Activated CD4-positive, CD25-positive, alpha-beta regulatory T cell treated with anti-CD3 and anti-CD28 coated beads, Interleukin-2, amount 50 U/mL, for 16 hours (primary cell): ENCODE measurements around the gene CDKN2D.
A peak's percentile ranks its signal among the peaks of the same experiment; 100 is the strongest.
"Not testable (repeated sequence)": the region's sequence is repeated elsewhere in the genome, so short reads cannot be mapped to it uniquely, and the experiment has no call there.

Experiments
- DNase-seq: peaks from one replicate; pipeline ENCODE4 v3.0.0-alpha.2; 2020; ENCODE audit warnings: low read depth, low spot score

Gene CDKN2D

GRCh38 chr19:10580979-10581631 is 12.3 kb upstream of the CDKN2D start:
- peak; percentile 76 for DNase-seq

GRCh38 chr19:10577951-10578350 is 9.2 kb upstream of the CDKN2D start:
- DNase-seq: no peak

GRCh38 chr19:10575011-10575716 is 6.4 kb upstream of the CDKN2D start:
- no peak for DNase-seq

DNA sequence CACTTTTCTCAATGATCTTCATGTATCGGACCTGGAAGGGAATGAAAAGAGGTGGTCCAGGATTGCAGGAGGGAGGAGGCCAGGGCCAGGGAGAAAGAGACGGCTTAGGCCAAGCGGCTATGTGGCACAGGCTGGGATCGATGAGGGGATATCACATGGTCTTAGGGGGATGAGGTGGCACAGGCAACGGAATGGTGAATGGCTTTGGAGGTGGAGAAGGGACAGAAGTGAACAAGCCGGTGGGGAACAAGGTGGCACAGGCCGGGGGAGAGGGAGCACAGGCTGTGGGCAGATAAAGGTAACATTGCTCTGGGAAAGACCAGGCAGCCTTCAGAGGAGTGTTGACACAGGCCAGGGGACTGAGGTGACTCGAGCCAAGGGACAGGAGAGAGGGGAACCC is 5.7 kb upstream of the CDKN2D start:
- DNase-seq: no peak

DNA sequence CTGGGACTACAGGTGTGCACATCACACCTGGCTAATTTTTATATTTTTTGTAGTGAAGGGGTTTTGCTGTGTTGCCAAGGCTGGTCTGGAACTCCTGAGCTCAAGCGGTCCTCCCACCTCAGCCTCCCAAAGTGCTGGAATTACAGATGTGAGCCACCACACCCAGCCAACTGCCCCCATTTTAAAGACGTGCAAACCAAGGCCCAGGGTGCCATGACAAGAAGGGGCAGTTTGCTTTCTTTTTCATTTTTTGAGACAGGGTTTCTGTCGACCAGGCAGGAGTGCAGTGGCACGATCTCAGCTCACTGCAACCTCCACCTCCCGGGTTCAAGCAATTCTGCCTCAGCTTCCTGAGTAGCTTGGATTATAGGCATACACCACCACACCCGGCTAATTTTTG is 5.0 kb upstream of the CDKN2D start:
- not testable (repeated sequence) for DNase-seq

DNA sequence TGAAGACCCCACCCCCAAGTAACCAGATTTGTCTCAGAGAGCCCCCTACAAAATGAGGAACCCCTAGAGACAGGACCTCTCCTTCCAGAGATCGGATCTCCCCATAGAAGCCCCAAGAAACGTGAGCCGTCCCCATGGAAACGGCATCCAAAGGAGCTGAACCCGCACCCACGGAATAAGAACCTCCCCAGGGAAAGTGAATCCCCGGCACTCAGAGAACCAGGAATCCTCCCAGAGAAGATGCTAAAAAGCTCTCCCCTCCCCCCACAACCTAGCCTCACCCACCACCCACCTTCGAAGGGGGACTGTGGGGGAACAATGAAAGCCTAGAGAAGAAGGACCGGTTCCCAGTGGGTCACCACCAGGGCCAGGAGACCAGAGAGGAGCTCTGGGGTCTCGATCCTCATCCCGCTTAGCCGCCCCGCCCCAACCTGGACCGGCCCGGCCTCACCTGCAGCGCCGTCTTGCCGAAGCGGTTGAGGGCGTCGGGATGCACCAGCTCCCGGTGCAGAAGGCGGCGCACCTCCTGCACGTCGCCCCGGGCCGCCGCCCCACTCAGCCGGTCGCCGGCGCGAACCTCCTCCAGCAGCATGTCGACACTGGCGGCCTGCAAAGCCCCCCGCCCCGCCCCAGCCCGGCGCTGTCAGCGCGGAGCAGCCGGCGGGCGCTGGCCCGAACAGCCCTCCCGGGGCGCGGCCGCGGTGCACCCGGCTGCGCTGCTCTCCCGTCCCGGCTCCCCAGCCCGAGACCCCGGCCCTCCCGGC is 535 bp downstream of the CDKN2D start:
- DNase-seq: no peak

GRCh38 chr19:10567656-10568055 is 1.1 kb downstream of the CDKN2D start:
- no peak for DNase-seq

GRCh38 chr19:10566658-10567410 is 1.9 kb downstream of the CDKN2D start:
- no peak for DNase-seq

GRCh38 chr19:10566408-10566657 is 2.4 kb downstream of the CDKN2D start:
- DNase-seq: no peak

DNA sequence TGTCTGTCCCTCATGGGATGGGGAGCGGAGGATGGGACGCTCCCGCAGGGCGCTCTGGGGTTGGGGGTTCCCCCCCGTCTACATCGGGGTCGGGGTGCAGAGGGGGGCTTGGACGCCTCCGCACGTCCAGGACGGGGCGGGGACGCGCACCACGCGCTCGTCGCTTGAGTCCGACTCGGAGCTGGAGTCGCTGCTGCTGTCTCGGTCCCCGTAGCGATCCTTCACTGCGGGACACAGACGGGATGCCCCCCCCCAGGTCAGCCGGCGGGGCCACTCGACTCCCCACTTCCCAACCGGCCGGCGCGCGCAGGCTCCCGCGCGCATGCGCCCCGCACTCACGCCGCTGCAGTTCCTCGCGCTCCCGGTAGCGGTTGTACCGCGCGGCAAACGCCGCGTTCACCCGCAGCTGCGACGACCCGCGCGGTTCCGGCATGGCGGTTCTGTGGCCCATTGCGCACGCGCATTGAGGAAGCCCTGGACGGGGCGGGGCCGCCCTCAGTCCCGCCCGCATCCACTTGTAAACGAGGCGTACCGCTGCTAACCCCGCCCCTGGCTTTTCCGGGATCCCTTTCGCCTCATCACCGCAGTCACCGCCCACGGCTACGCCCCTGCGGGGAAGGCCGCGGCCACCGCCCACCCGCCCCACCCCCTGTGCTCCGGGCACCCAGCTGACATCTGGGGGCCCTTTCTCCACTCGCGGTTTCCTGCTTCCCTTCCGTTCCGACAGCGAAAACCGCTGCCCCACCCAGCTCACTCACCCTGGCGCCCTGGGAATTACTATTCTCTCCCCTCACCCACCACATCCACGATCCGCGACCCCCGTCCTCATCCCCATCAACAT is 3.0 kb downstream of the CDKN2D start, which contains the start of gene KRI1:
KRI1 (minus strand) TSS at position 444 of the 841 bp plus-strand sequence; CDS start at position 433, 11 bp downstream.
- DNase-seq: peak; percentile 93

- DNase-seq: no peak
Observed at GRCh38 chr19:10565028-10565566, 3.7 kb downstream of the CDKN2D start.

DNA sequence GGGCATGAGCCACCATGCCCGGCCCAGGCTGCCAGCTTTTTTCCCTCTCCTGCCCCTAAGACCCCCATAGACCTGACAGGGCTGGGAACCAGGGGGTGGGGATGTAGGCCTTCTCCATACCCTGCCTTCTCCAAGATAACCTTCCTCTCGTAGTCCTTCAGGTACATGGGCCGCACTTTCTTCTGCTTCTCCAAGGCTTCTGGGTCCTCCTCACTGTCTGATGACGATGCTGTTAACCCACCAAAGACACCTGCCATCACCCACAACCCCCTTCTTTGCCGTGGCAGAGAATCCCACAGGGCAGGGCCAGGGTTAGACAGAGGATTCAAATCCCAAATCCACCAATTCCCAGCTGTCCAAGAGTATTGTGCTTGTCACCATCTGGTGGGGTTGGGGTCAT is 6.2 kb downstream of the CDKN2D start:
- DNase-seq: no peak

DNA sequence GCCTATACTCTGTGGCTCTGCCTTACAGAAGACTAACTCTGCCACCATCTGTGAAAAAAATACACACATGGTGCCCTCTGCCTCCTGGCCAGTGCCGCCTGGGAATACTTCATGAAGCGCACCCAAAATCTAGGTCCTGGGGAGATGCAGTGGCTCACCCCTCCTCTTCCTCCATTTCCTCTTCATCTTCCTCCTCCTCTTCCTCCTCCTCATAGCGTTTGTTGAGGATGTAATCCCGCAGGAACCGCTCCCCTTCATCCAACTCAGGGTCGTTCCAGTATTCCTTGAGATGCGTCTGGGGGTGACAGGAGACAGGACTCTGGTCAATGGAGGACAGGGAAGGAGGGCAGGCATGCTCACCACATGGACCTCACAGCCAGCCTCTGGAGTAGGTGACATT is 8.6 kb downstream of the CDKN2D start:
- no peak for DNase-seq

DNA sequence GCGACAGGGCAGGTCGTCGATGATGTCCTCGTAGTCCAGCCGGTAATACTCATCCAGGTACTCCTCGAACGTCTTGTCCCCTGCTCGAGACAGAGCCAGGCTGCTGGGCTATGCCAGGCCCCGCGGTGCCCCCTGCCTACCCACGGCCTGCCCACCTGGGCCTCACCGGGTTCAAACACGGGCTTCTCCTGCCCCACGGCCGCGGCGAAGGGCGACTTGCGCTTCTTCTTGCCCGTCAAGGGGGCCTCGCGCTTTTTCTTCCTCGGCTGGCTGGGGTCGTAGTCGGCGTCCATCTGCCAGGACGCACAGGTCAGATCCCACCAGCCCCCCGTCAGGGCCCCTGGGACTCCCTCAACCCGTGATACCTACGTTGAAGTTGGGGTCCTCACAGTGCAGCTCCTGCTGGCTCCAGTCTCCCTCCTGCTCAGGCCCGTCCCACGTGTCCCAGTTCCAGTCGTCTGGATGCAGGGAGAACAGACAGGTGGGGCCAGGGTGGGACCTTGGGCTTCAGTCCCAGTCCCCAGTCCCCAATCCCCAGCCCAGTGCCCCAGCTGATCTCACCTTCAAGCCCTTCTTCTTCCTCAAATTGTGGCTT is 11.1 kb downstream of the CDKN2D start:
- DNase-seq: no peak

- DNase-seq: no peak
Observed at GRCh38 chr19:10555610-10555973, 13.2 kb downstream of the CDKN2D start.

DNA sequence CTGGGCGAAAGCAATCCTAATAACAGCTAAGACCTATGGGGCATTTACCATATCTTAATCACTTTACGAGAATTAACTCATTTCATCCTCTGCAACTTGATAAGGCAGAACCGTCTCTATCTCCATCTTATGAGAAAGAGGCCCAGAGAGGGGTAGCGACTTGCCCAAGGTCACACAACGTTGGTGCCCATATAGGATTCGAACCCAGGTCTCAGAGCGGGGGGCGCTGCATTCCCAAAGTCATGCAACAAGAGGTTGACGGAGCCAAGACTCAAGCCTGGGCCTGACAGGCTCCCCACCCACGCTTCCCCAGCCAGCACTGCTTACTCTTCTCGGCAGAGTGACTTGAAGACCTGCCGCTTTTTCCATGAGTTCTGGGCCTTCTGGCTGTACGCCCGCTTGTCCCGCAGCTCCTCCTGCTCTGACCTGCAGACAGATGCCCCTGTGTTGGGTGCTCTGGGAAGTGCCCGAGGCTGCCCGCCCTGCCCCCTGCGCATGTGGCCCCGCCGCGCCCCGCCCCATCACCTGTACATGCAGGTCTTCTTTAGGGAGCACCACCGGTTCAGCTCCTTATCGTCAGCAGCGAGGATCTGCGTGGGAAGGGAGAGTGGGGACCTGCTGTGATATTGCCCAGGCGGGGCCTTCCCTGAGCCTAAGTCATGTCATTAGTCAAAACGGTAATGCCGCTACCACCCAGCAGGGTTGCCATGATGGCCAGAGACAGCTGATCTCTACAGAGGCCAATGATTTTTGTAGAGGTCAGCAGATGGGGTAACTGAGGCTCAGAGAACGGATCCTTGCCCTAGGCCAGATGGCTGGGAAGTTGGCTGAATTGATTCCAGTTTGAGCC is 13.8 kb downstream of the CDKN2D start:
- no peak for DNase-seq

GRCh38 chr19:10553943-10554381 is 14.8 kb downstream of the CDKN2D start:
- DNase-seq: no peak

- DNase-seq: no peak
Observed at GRCh38 chr19:10553087-10553667, 15.6 kb downstream of the CDKN2D start.

GRCh38 chr19:10552510-10553053 is 16.2 kb downstream of the CDKN2D start:
- no peak for DNase-seq
